Activated CD4-positive, alpha-beta T cell treated with anti-CD3 and anti-CD28 coated beads for 4 hours (primary cell): Measurements from ENCODE around the gene PLXDC1.
A peak's percentile ranks its signal among the peaks of the same experiment; 100 is the strongest.
"Not testable (repeated sequence)": the region's sequence is repeated elsewhere in the genome, so short reads cannot be mapped to it uniquely, and the experiment has no call there.

Experiments used
- DNase-seq, 2 donors: peaks; one replicate each; pipeline ENCODE4 v3.0.0-alpha.2; 2020

Gene PLXDC1

DNA sequence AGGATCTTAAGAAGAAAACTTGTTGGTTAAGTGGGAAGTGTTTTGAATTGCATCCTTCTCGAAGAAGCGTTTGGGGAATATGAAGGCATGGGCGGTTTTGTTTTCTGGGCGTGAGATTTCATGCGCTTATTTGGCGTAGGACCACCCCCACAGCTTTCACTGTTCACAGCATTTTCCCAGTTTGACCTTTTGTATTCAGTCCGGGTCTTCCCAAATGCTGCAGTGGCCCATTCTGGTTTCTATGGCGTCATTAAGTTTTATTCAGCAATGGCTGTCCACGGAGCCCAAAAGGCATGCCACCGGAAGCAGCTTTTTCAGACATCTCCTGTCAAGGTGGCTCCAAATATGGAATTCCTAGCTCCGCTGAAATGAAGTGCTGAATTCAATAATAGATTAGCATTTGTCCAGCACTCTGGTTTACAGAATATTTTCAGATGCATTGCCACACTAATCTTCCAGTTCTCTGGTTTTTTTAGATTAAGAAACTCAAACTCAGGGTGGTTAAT, 93.7 kb downstream of the PLXDC1 start:
- DNase-seq: no peak

DNA sequence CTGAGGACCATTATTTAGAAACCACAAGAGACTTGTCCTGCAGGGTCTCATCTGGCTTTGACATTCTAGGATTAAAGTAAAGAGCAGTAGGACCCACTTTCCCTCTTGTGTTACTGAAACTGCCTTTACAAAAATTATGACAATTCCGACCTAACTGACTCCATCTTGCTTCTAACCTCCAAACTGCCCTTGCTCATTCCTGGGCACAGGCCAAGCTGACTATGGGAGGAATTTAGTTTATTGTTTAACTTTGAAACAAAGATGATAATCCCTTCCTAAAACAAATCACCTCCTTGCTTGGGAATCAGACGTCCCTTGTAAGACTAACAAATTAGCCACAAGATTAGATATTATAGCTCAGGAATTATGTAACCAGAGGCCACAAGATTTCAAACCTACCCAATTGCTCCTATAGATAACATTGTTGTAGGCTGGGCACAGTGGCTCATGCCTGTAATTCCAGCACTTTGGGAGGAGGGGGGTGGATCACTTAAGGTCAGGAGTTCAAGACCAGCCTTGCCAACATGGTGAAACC, 97.3 kb downstream of the PLXDC1 start:
- no peak for DNase-seq

GRCh38 chr17:39052423-39052822, 99.0 kb downstream of the PLXDC1 start:
- not testable (repeated sequence) for DNase-seq

DNA sequence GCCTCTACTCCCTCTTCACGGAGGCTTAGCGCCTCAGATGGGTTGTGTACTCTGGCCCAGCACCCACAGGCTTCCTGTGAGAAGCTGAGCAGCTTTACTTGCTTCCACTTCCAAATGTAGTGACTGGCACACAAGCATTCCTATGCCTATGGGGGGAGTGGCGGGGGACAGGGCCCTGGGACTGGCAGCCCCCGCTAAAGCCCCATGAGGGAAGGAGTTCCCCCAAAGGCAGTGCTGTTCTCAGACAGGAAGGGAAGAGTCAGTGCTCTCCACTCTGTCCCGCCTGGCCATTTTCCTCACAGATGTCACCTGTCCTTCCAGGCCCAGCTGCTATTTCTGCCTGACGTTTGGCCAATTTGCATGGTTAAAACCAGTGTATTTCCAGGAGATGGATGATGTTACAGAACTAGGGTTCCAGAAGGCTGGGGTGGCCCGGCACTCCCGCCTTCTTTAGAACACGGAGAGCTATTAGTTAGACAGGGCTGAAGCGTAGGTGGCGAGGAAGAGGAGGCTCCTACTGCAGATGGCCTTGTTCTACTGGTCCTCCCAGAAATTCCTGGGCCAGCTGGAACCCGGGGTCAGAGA, 100.3 kb downstream of the PLXDC1 start:
- no peak for DNase-seq

- no peak for DNase-seq
These were observed 105.3 kb downstream of the PLXDC1 start for GRCh38 chr17:39045948-39046679.

DNA sequence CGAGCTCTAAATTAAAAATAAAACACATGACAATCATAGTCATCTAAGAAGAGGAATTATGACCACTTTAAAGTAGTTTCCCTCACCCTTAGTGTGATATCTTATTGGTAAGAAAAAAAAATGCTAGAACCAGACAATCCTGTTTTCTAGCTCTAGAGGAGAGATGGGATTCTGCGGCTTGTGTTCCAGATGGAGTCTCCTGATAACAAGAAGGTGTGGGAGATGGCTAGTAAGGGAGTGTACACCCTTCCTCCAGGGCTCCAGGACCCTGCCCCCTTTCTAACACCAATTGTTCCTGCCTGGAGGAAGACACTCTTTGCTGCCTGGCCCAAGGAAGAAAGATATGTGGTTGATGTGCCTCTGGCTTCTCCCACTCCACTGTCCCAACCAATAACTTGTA, 115.4 kb downstream of the PLXDC1 start:
- DNase-seq: no peak

DNA sequence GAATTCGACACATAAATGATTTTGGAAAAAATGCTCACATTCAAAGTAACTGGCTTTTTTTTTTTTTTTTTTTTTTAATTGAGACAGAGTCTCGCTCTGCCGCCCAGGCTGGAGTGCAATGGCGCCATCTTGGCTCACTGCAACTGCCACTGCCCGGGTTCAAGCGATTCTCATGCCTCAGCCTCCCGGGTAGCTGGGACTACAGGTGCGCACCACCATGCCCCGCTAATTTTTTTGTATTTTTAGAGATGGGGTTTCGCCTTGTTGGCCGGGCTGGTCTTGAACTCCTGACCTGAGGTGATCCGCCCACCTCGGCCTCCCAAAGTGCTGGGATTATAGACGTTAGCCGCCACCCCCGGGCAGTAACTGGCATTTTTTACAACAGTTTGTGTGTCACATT, 115.9 kb downstream of the PLXDC1 start:
- not testable (repeated sequence) for DNase-seq

GRCh38 chr17:39028690-39029089, 122.7 kb downstream of the PLXDC1 start:
- DNase-seq: no peak

DNA sequence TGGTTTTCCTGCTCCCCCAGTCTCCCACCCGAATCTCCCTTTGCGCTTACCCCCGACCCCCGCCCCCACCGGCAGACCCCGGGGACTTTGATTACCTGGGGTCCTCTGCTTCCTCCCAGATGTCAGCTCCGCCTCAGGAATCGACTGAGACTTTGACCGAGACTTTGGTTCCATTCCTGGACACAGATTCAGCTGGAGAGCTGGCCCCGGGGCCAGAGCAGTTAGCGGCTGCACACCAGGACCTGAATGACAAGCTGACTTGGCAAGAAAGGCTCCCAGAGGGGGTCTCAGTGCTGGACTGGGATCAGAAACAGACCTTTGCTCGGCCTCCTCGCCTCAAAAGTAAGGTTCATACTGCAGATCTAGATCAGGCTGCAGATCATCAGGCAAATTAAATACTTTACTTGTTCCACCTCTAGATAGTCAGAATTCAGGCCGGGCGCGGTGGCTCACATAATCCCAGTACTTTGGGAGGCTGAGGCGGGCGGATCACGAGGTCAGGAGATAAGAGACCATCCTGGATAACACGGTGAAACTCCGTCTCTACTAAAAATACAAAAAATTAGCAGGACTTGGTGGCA, 123.9 kb downstream of the PLXDC1 start:
- DNase-seq: no peak

GRCh38 chr17:39026980-39027451, 124.4 kb downstream of the PLXDC1 start:
- DNase-seq: no peak

GRCh38 chr17:39026346-39026745, 125.1 kb downstream of the PLXDC1 start:
- DNase-seq: not testable (repeated sequence)

DNA sequence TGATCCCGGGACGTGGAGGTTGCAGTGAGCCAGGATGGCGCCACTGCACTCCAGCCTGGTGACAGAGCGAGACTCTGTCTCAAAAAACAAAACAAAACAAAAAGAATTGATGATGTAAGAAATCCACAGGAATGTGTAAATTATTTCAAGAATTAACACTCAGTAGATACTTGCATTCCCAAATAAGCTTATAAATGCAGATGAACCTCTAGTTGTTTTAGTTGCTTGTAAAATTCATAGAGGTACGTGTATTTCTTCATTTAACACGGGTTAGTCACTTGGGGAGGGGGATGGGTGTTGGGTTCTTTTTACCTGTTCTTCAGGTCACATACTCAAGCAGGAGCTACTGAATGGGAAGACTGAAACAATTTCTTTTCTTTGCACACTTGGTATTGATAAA, 128.5 kb downstream of the PLXDC1 start:
- no peak for DNase-seq

DNA sequence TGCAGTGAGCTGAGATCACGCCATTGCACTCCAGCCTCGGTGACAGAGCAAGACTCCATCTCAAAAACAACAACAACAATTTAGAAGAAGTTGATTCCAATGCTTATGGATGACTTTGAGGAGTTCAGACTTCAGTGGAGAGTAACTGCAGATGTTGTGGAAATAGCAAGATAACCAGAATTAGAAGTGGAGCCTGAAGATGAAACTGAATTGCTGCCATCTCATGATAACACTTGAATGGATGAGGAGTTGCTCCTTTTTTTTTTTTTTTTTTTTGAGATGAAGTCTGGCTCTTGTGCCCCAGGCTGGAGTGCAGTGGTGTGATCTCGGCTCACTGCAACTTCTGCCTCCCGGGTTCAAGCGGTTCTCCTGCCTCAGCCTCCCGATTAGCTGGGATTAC, 131.4 kb downstream of the PLXDC1 start:
- DNase-seq: not testable (repeated sequence)

GRCh38 chr17:39018267-39019134, 132.9 kb downstream of the PLXDC1 start:
- peak in 1 of 2 donors; percentile 11 for DNase-seq

GRCh38 chr17:39016193-39017153, 135.0 kb downstream of the PLXDC1 start:
- no peak for DNase-seq

GRCh38 chr17:39015546-39015935, 135.9 kb downstream of the PLXDC1 start:
- DNase-seq: no peak

- DNase-seq: no peak
These were observed 136.5 kb downstream of the PLXDC1 start for GRCh38 chr17:39014795-39015545.

DNA sequence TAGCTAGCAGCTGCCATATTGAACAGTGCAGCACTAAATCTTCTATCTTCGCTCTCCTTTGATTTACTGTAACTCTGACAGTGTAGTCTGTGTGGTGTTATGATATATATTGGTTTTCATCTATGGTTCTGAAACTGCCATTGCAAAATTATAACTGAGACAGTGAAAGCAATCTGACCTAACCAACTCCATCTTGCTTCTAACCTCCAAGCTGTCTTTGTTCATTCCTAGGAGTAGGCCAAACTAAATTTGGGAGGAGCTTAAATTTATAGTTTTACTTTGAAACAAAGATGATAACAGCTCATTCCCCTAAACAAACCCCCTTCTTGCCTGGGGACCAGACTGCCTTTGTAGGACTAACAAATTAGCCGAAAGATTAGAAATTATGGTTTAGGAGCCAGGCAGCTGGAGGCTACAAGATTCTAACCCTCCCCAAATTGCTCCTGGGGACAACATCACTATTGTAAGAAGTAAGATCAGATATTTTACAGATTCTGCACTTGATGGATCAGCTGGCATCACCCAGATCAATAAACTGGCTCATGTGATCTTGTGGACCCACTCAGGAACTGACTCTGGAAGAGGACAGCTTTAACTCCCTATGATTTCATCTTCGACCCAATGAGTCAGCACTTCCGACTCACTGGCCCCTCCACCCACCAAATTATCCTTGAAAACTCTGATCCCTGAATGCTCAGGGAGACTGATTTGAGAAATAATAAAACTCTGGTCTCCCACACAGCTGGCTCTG, 137.2 kb downstream of the PLXDC1 start:
- DNase-seq: no peak
